Myometrial cell (primary cell): ENCODE results near the gene EGLN1. TPM values are rescaled to one million over a fixed set of nuclear protein-coding genes. Genes with fewer than 3 reads are reported as not detected.

Experiments
- total RNA-seq: library from RNA; depleted of rRNA; stranded (reverse); fragments of >200 nt; gene quantifications from 2 replicates; pipeline ENCODE4 v1.2.3, GENCODE V29; 2015

The EGLN1 gene
- 17.9 and 20.6 TPM in 2 replicates for total RNA-seq

DNA sequence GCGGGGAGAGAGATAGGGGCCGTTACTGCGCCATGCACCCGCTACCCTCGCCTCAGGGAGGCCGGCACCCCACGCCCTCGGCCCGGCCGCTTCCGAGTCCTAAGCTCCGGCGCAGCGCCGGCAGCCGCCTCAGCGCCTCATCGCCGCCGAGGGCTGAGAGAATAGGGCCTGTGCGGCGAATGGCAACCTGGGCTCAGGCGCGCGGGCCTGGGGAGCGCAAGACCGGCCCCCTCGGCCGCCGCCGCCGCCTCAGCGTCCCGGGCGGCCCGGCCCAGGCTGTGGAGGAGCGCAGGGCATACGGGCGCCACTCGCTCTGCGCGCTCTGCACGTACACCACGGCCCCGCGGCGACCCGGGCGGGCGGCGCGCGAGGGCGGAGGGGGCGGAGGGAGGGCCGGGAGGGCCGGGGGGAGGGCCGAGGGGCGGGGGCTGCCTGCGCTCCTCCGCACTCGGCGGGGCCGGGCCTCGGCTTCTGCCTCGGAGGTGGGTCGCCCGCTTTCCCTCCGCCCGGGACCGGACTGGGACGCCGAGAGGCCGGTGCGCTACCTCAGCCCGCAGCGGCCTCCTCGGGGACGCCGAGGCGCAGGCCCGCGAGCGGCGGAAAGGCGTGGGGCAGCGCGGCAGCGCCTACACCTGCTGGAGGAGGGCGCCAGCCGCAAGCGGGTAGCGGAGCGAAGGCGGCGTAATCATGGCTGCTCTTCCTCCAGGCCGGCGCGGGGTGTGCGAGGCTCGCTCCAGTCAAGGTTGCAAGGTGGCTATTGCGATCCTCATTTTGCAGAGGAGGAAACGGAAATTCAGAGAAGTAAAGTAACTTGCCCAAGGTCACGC is at the start of gene EGLN1:
Gene EGLN1, minus strand, starts transcription at position 317 of the 827 bp plus-strand sequence. CDS start 399 bp downstream, outside the sequence.

DNA sequence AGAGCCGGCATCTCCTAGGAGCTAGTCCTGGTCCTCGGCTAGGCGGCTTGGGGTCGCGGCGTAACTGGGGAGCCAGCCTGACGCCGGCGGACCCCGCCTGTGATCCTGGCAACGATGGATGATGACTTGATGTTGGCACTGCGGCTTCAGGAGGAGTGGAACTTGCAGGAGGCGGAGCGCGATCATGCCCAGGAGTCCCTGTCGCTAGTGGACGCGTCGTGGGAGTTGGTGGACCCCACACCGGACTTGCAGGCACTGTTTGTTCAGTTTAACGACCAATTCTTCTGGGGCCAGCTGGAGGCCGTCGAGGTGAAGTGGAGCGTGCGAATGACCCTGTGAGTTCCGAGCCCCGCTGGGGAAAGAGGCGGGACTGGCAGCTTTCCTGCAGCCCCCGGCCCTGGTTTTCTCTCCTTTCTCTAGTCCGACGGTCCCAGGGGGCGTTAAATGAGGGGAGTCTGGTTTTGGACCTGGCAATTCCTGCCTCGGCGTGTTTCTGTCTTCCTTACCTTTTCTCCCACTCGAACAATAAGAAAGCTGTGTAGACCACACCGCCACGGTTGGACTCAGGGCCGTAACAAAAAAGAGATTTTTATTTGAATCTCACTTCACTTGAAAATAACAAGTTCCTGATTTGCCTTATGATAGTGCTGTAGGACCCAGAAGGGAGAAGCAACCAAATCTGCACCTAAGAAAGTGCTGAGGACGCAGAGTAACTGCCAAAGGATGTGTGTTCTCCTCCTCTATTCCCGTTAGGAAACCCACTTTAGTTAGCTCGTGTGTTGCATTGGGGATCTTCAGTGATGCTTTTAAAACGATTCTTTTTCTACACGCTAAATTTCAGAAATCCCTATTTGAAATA is 83.6 kb downstream of the EGLN1 start, which contains the start of gene SPRTN:
Gene SPRTN, plus strand, starts transcription at position 24 of the 859 bp plus-strand sequence. Its CDS starts 91 bp downstream, at position 115.

DNA sequence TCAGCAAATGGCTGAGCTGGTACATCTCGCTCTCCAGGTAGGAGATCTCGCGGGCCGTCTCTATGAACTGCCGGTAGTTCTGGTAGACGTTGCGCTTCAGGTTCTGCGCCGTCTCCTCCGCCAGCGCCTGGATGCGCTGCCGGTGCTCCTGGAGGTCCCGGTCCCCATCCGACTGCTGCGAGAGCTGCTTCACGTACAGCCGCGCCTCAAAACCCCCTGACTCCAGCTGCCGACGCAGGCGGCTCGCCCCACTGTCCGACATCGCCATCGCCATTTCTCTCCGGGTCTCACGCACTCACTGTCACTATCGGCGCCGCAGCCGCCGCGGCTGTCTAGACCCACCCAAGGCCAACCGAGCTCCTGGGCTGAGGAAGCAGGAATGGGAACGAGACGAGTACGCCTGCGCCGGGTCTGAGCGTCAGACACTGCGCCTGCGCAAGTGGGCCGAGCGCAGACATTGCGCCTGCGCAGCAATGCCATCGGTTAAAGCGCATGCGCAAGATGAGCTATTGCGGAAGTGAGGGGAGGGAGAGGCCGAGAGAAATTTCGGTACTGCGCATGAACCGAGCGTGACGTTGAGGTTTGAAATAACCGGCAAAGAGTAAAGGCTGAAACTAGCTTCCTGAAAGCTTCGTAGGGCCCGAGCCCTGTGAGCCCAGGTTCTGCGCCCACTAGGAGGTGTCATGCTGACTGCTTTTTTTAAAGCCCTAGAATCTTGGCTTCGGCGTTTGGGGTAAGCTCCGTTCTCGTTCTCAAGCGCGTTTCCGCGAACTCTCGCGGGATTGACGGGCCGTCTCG is 84.4 kb downstream of the EGLN1 start, which contains the start of gene EXOC8:
Gene EXOC8, minus strand, starts transcription at position 381 of the 798 bp plus-strand sequence. Its CDS starts 107 bp downstream, at position 274.

Other genes starting within 250 kb of the EGLN1 start
- 60.5 and 65.0 TPM in 2 replicates for gene GNPAT, start 181.1 kb downstream of the EGLN1 start, total RNA-seq
- gene EXOC8, start 84.4 kb downstream of the EGLN1 start, total RNA-seq = 5.8 and 6.6 TPM in 2 replicates
- gene SPRTN, start 84.0 kb downstream of the EGLN1 start, total RNA-seq = 14.1 and 28.0 TPM in 2 replicates
- gene TSNAX, start 106.4 kb upstream of the EGLN1 start, total RNA-seq = 32.3 and 34.9 TPM in 2 replicates
- 1.6 and 2.3 TPM in 2 replicates for gene DISC1, start 204.5 kb upstream of the EGLN1 start, total RNA-seq